Tracheal epithelial cell (primary cell): ENCODE results near the gene ANKRD13D. TPM values are rescaled to one million over a fixed set of nuclear protein-coding genes. Genes with fewer than 3 reads are reported as not detected.

Experiments used
- total RNA-seq: library from RNA; depleted of rRNA; stranded (reverse); fragments of >200 nt; gene quantifications from 2 replicates; pipeline ENCODE4 v1.2.1, GENCODE V29; 2014

ANKRD13D gene
- total RNA-seq, result 36.9 and 39.9 TPM in 2 replicates

DNA sequence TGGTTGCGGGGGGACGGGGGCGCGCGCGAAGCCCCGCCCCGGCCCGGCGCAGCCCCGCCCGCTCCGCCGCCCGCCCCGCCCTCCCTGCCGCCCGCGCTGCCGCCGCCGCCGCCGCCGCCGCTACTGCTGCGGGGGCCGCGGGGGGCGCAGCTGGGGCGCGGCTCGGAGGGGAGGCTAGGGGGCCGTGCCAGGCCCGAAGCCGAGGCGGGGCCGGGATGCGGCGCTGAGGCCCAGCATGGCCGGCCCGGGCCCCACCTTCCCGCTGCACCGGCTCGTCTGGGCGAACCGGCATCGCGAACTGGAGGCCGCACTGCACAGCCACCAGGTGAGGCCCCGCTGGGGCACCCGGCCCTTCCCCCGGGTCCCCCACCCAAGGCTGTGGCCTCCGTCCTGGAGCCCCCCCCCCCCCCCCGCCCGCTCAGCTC lies at the start of gene ANKRD13D:
TSS of gene ANKRD13D (plus strand) at position 78 of the 425 bp plus-strand sequence. CDS start at position 236, 158 bp downstream.

DNA sequence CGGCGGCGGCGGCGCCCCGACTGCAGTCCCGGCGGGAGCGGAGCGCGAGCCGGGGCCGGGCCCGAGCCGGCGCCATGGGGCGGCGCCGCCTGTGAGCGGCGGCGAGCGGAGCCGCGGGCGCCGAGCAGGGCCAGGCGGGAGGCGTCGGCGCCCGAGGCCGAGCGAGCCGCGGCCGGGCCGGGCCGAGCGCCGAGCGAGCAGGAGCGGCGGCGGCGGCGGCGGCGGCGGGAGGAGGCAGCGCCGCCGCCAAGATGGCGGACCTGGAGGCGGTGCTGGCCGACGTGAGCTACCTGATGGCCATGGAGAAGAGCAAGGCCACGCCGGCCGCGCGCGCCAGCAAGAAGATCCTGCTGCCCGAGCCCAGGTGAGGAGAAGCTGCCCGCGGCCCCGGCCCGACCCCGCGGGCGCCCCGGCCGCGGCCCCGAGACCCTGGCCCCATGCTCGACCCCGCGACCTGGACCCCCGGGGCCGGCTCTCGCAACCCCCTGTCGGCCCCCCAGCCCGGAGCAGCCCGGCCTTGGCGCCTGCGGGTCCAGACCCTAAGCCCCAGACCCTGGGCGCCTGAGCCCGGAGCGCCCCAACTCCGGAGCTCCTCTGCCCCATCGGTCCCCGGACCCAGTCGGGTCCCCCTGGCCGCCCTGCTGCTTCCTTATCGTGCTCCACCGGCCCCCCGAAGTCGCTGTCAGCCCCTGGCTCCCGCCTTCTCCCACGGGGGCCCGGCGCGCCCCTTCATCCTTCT lies 22.5 kb upstream of the ANKRD13D start, which contains the start of gene GRK2:
TSS of gene GRK2 (plus strand) at position 25 of the 739 bp plus-strand sequence. CDS start at position 252, 227 bp downstream.

DNA sequence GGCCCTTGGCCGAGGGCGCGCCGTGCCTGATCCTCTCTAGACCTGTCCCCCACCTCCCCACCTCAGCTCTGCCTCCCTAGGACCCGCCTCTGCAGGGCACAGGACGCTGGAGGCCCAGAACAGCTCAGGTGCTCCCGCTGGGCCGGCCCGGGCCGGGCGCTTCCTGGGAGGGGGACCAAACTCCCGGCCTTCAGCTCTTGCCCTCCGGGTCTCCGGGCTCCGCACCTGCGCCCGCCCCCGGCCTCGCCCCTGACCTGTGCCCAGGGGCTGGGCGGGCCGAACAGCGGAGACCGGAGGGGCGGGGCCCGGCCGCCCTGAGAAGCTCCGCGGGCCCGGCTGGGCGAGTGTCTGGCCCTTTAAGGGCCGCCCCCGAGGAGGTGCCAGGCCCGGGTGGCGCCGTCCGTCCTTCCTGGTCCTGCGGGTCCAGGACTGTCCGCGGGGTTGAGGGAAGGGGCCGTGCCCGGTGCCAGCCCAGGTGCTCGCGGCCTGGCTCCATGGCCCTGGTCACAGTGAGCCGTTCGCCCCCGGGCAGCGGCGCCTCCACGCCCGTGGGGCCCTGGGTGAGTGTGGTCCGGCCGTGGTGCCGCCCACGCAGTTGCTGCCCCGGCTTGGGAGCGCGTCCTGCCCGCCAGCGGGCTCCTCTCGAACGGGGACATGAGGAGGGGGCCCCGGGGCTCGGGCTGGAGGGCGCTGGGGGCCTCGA lies 14.2 kb downstream of the ANKRD13D start, which contains the start of gene SSH3:
TSS of gene SSH3 (plus strand) at position 399 of the 703 bp plus-strand sequence. CDS start at position 495, 96 bp downstream.

Other genes with a start within 250 kb of the ANKRD13D start
- 149 and 225 TPM in 2 replicates for gene RHOD, start 232.5 kb upstream of the ANKRD13D start, total RNA-seq
- gene KDM2A, start 170.0 kb upstream of the ANKRD13D start, total RNA-seq, result 38.3 and 40.7 TPM in 2 replicates
- gene GRK2, start 22.8 kb upstream of the ANKRD13D start, total RNA-seq, result 49.9 and 64.4 TPM in 2 replicates
- gene SSH3, start 14.2 kb downstream of the ANKRD13D start, total RNA-seq, result 36.6 and 69.7 TPM in 2 replicates
- 60.0 and 71.2 TPM in 2 replicates for gene POLD4, start 64.2 kb downstream of the ANKRD13D start, total RNA-seq
- 3.0 and 8.9 TPM in 2 replicates for gene CLCF1, start 84.3 kb downstream of the ANKRD13D start, total RNA-seq
- gene RAD9A, start 102.7 kb downstream of the ANKRD13D start, total RNA-seq, result 8.7 TPM in 2 replicates
- 206 and 244 TPM in 2 replicates for gene PPP1CA, start 112.6 kb downstream of the ANKRD13D start, total RNA-seq
- gene TBC1D10C, start 114.8 kb downstream of the ANKRD13D start, total RNA-seq, result not detected in 2 replicates
- gene CARNS1, start 126.4 kb downstream of the ANKRD13D start, total RNA-seq, result 0.24 TPM in 1 of 2 replicates, not detected in the other
- 43.9 and 55.4 TPM in 2 replicates for gene RPS6KB2, start 139.2 kb downstream of the ANKRD13D start, total RNA-seq
- gene PTPRCAP, start 148.4 kb downstream of the ANKRD13D start, total RNA-seq, result 0.24 TPM in 1 of 2 replicates, not detected in the other
- 140 and 158 TPM in 2 replicates for gene CORO1B, start 154.2 kb downstream of the ANKRD13D start, total RNA-seq
- gene GPR152, start 163.4 kb downstream of the ANKRD13D start, total RNA-seq, result not detected in 2 replicates
- gene CABP4, start 166.1 kb downstream of the ANKRD13D start, total RNA-seq, result under 0.01 TPM in 1 of 2 replicates, not detected in the other
- gene TMEM134, start 179.9 kb downstream of the ANKRD13D start, total RNA-seq, result 20.9 and 37.6 TPM in 2 replicates
- 76.7 and 89.2 TPM in 2 replicates for gene AIP, start 193.7 kb downstream of the ANKRD13D start, total RNA-seq
- 29.2 and 33.3 TPM in 2 replicates for gene PITPNM1, start 216.1 kb downstream of the ANKRD13D start, total RNA-seq
- 17.1 and 18.5 TPM in 2 replicates for gene CDK2AP2, start 218.9 kb downstream of the ANKRD13D start, total RNA-seq
- gene CABP2, start 234.1 kb downstream of the ANKRD13D start, total RNA-seq, result not detected in 2 replicates